Suprapubic skin (tissue), 4 donors: Measurements from ENCODE around the gene IGBP1. TPM values are rescaled to one million over a fixed set of nuclear protein-coding genes. Genes with fewer than 3 reads are reported as not detected.

Source experiments
- DNase-seq, 2 donors: peaks; one replicate each; pipeline ENCODE4 v3.0.0-alpha.2; 2019; ENCODE audit warnings: low spot score in 2 of 2
- H3K27ac ChIP-seq: fragments of 200-600 bp; sonication (generic); one replicate; pipeline ENCODE4 v1.5.1; 2019
- H3K27me3 ChIP-seq: fragments of 200-600 bp; sonication (generic); one replicate; pipeline ENCODE4 v1.5.1; 2019
- H3K36me3 ChIP-seq: fragments of 200-600 bp; sonication (generic); one replicate; pipeline ENCODE4 v1.5.1; 2019
- H3K4me1 ChIP-seq: fragments of 200-600 bp; sonication (generic); one replicate; pipeline ENCODE4 v1.5.1; 2019
- H3K4me3 ChIP-seq: fragments of 200-600 bp; sonication (generic); one replicate; pipeline ENCODE4 v1.5.1; 2019; ENCODE audit warnings: mild to moderate bottlenecking
- H3K9me3 ChIP-seq: fragments of 200-600 bp; sonication (generic); one replicate; pipeline ENCODE4 v1.5.1; 2019
- CTCF ChIP-seq, 2 donors: fragments of 200-600 bp in 1 of 2; fragments of 450-650 bp in 1 of 2; sonication (generic) in 1 of 2; IDR thresholded peaks; one replicate each; pipeline ENCODE4 v1.5.1; 2016 to 2019; ENCODE audit warnings: antibody characterized with exemption in 2 of 2, mild to moderate bottlenecking in 1 of 2, moderate library complexity in 1 of 2
- EP300 ChIP-seq: sonication (generic); formaldehyde crosslinking; IDR thresholded peaks from one replicate; pipeline ENCODE4 v1.6.1; 2017; ENCODE audit warnings: antibody characterized with exemption
- POLR2A ChIP-seq, 2 donors: fragments of 450-650 bp; IDR thresholded peaks; one replicate each; pipeline ENCODE4 v1.6.1; 2017; ENCODE audit warnings: antibody characterized with exemption in 2 of 2, mild to moderate bottlenecking in 2 of 2, moderate library complexity in 2 of 2
- POLR2AphosphoS5 ChIP-seq, 3 donors: sonication (generic); formaldehyde crosslinking; IDR thresholded peaks; one replicate each; pipeline ENCODE4 v1.6.1; 2017; ENCODE audit warnings: antibody characterized with exemption in 3 of 3
- WGBS: methylation state at CpG from one replicate; pipeline ENCODE4 v1.1.5; 2018; 5-methylcytosine and 5-hydroxymethylcytosine counted together
- total RNA-seq, 4 donors: library from RNA; depleted of rRNA; stranded (reverse); fragments of >200 nt; gene quantifications; one replicate each; pipeline ENCODE4 v1.1.0, GENCODE V29; 2016

IGBP1 gene
- total RNA-seq, 4 donors from 2014 or later, result 50.7 to 83.5 (median 64.6) TPM

- Histone ChIP-seq H3K9me3 (no peaks in the 10 kb centered on the region), H3K27me3 (no peaks in the 10 kb centered on the region), H3K27ac (peak overlapping the region; percentile 88), H3K4me3 (peak overlapping the region; percentile 64), H3K36me3 (no peaks in the 10 kb centered on the region), H3K4me1 (peaks cover 17% of the 10 kb centered on the region)
- TF ChIP-seq POLR2AphosphoS5 (IDR thresholded peaks at IDR 0.05) (no peak), CTCF (IDR thresholded peaks at IDR 0.05) (no peak), EP300 (no peak), POLR2A (IDR thresholded peaks at IDR 0.05) (no peak)
- no peak for DNase-seq
- WGBS, result 30% methylated on average over 8 of the region's 8 CpGs
Observed at GRCh38 chrX:70132877-70133302, 357 bp upstream of the IGBP1 start.

GRCh38 chrX:70134116-70134477 lies 850 bp downstream of the IGBP1 start:
- Histone ChIP-seq H3K36me3 (no peaks in the 10 kb centered on the region), H3K9me3 (no peaks in the 10 kb centered on the region), H3K4me1 (peaks cover 17% of the 10 kb centered on the region), H3K4me3 (peak overlapping the region; percentile 64), H3K27ac (peak overlapping the region; percentile 88), H3K27me3 (no peaks in the 10 kb centered on the region)
- DNase-seq, result no peak
- WGBS, result 48% methylated on average over 12 of the region's 12 CpGs
- no peak for TF ChIP-seq EP300
- TF ChIP-seq POLR2AphosphoS5 (IDR thresholded peaks at IDR 0.05), result no peak
- no peak for TF ChIP-seq POLR2A (IDR thresholded peaks at IDR 0.05)
- no peak for TF ChIP-seq CTCF (IDR thresholded peaks at IDR 0.05)

- peaks cover 10% of the 10 kb centered on the region for H3K4me1 ChIP-seq
- WGBS, result 88% methylated on average over 2 of the region's 2 CpGs
- no peaks in the 10 kb centered on the region for H3K9me3 ChIP-seq
- H3K27ac ChIP-seq, result no peak overlapping the region
- H3K36me3 ChIP-seq, result no peaks in the 10 kb centered on the region
- TF ChIP-seq CTCF (IDR thresholded peaks at IDR 0.05) (no peak), POLR2A (IDR thresholded peaks at IDR 0.05) (no peak), POLR2AphosphoS5 (IDR thresholded peaks at IDR 0.05) (no peak), EP300 (no peak)
- no peak for DNase-seq
- no peak overlapping the region for H3K4me3 ChIP-seq
- H3K27me3 ChIP-seq, result no peaks in the 10 kb centered on the region
Observed at GRCh38 chrX:70138622-70139021, 5.4 kb downstream of the IGBP1 start.

GRCh38 chrX:70139736-70140135 lies 6.5 kb downstream of the IGBP1 start:
- WGBS, result 82% methylated on average over 3 of the region's 3 CpGs
- TF ChIP-seq POLR2AphosphoS5 (IDR thresholded peaks at IDR 0.05) (no peak), CTCF (IDR thresholded peaks at IDR 0.05) (no peak), EP300 (no peak), POLR2A (IDR thresholded peaks at IDR 0.05) (no peak)

GRCh38 chrX:70141373-70141772 lies 8.1 kb downstream of the IGBP1 start:
- 90% methylated on average over 2 of the region's 2 CpGs for WGBS
- no peaks in the 10 kb centered on the region for H3K36me3 ChIP-seq
- TF ChIP-seq POLR2AphosphoS5 (IDR thresholded peaks at IDR 0.05), result no peak
- TF ChIP-seq EP300, result no peak
- TF ChIP-seq CTCF (IDR thresholded peaks at IDR 0.05), result no peak
- TF ChIP-seq POLR2A (IDR thresholded peaks at IDR 0.05), result no peak
- H3K27ac ChIP-seq, result no peak overlapping the region
- no peak for DNase-seq
- no peaks in the 10 kb centered on the region for H3K27me3 ChIP-seq
- no peaks in the 10 kb centered on the region for H3K9me3 ChIP-seq
- H3K4me3 ChIP-seq, result no peak overlapping the region
- no peaks in the 10 kb centered on the region for H3K4me1 ChIP-seq

More at GRCh38 chrX:70139736-70140135, 6.5 kb downstream of the IGBP1 start:
- Histone ChIP-seq H3K4me3 (no peak overlapping the region), H3K27me3 (no peaks in the 10 kb centered on the region), H3K4me1 (peaks cover 5% of the 10 kb centered on the region), H3K27ac (no peak overlapping the region), H3K9me3 (no peaks in the 10 kb centered on the region), H3K36me3 (no peaks in the 10 kb centered on the region)
- DNase-seq, result no peak
